KBM-7 (cell line): ENCODE data around the gene KCNA5.

ENCODE experiments used
- DNase-seq: peaks from one replicate; pipeline ENCODE4 v3.0.0-alpha.2; 2015
- in situ Hi-C: fragments of 300-500 bp; cut with MboI; formaldehyde crosslinking; loops from 2 replicates; pipeline ENCODE4 v1.14.3; 2020; ENCODE audit warnings: low sequenced_read_pairs, low pct_unique_long_range_greater_than_20kb, mixed read lengths

The KCNA5 gene

DNA sequence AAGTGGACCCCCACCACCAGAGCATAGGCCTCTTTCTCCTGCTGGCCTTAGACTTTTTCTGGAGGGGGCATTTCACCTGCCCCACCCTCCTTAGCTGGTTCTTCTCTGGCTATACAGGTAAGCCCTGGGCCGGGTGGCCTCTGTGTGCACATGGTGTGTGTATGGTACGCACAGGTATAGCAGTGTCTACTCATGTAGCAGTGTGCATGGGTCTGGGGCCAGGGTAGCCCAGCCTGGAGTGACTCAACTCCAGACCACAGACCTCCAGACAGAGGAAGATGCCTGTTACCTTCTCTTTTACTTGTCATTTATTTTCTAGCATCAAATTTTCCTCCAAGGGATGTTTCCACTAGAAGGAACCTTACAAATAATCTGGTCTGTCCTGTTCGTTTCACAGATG is 6.9 kb downstream of the KCNA5 start:
- in situ Hi-C loops: no loop called here

DNA sequence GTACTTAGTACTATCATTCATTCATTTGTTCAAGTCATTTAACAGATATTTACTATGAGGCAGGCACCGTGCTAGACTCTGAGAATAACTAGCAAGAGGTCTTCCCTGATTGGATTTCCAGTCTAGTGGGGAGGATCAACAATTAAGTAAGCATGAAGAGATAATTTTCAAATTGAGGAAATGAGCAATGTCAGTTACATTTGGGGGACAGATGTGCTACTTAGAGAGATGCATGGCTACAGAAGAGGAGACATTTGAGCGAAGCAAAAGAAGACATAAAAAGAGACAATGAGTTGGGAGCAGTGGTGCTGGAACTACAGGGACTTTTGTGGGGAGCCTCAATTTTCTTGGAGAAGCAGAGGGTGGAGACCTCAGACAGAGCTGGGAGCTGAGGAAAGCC is 7.7 kb downstream of the KCNA5 start:
- DNase-seq: no peak
- in situ Hi-C loops: no loop called here

More for the DNA sequence above, 6.9 kb downstream of the KCNA5 start:
- DNase-seq: no peak

- in situ Hi-C loops: no loop called here
- peak; percentile 8 for DNase-seq
Observed at GRCh38 chr12:5051913-5052312, 8.2 kb downstream of the KCNA5 start.

GRCh38 chr12:5052348-5052747 is 8.7 kb downstream of the KCNA5 start:
- DNase-seq: no peak
- in situ Hi-C loops: no loop called here

- DNase-seq: no peak
- in situ Hi-C loops: no loop called here
Observed at GRCh38 chr12:5059358-5059757, 15.7 kb downstream of the KCNA5 start.

DNA sequence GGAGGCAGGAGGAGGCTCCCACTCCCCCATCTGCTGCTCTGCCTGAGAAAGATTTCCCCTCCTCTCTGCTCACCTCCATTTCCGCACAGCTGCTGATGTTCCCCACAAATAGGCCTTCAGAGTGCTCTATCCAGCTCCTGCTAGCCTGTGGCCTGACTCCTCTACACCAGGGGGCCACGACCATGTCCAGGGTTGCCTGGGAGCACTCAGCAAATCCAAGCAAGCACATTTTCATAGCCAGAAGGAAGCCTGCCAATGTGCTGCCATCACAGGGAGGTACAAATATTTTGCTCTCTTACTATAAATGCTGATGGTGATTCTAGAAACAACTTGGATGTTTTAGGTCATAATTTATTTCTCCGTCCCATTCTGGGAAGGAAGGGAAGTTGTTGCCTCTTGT is 17.3 kb downstream of the KCNA5 start:
- DNase-seq: no peak
- in situ Hi-C loops: no loop called here

GRCh38 chr12:5063149-5063548 is 19.5 kb downstream of the KCNA5 start:
- in situ Hi-C loops: no loop called here
- DNase-seq: no peak

GRCh38 chr12:5064913-5065490 is 21.3 kb downstream of the KCNA5 start:
- DNase-seq: no peak
- in situ Hi-C loops: no loop called here

DNA sequence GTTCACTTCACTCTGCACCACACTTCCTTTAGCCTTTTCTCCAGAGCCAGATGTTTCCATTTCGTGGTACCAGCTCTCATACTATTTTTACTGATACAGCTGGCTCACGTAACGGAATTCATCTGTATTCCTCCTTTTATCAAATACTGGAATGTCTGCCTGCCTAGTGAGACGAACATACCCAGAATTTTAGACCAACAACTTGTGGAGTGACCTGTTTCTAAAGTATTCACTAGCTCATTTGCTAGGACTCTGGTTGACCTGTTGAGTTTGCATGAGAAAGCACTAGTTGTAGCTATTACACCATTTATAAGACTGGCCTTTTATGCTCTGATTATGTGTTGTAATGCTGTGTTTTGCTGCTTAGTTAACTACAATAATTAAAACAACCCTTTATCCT is 22.6 kb downstream of the KCNA5 start:
- DNase-seq: no peak
- in situ Hi-C loops: no loop called here

DNA sequence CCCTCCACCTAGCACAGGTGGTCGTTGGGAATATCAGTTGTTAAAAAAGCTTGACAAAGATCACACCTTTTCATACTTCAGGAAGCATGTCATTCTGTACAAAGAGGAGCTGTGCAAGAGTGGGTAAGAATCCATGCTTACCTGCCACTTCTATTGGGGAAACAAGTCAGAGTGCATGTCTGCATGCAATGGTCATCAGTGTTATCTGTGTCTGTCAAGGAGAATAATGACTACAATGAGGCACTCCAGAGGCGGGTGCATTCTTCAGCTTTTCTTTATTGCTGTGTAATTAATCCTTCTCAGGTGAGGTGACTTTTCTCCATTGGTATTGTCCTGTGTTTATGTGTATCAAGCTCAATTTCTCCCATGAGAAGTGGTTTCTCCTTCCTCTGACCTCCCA is 24.4 kb downstream of the KCNA5 start:
- no peak for DNase-seq
- in situ Hi-C loops: no loop called here

DNA sequence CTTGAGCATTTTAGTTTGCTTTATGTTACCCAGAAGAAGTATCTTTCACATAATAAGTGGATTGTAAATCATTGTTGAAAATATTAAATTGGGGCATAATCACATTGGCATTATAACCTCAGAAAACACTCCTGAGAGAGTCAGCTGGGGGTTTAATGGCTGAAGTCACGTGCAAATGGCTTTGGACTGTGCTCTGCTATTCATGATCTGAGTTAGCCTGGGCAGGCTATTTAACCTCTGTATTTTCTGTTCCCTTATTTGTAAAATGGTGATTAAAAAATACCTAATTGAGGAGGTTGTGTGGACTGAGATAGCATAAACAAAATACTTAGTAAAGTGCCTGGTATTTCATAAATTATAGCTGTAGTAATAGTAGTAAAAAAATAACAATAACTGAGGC is 24.9 kb downstream of the KCNA5 start:
- in situ Hi-C loops: no loop called here
- no peak for DNase-seq

GRCh38 chr12:5070090-5070489 is 26.4 kb downstream of the KCNA5 start:
- no peak for DNase-seq
- in situ Hi-C loops: no loop called here

DNA sequence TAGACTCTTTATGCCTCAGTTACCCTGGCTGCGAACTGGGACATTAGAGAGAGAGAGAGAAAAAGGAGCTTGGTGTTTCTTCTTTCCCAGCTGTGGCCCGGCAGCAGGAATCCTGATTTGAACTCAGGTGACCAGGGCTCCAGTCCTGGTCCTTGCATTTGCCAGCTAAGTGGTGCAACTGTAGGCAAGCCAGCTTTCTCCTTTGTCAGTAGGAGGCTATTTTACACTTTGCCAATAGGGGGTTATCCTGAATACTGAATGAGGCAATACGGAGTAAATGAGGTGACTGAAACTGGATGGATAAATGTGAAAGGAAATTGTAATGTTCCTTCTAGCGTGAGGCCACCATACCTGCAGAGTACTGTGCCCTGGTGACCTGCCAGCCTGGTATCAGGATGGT is 27.8 kb downstream of the KCNA5 start:
- no peak for DNase-seq
- in situ Hi-C loops: no loop called here

GRCh38 chr12:5072311-5072710 is 28.6 kb downstream of the KCNA5 start:
- no peak for DNase-seq
- in situ Hi-C loops: no loop called here

- no peak for DNase-seq
- in situ Hi-C loops: no loop called here
Observed at GRCh38 chr12:5073054-5073453, 29.4 kb downstream of the KCNA5 start.

- in situ Hi-C loops: no loop called here
- peak; percentile 4 for DNase-seq
Observed at GRCh38 chr12:5073853-5074252, 30.2 kb downstream of the KCNA5 start.

GRCh38 chr12:5076761-5077160 is 33.1 kb downstream of the KCNA5 start:
- no peak for DNase-seq
- in situ Hi-C loops: no loop called here

GRCh38 chr12:5078423-5078822 is 34.7 kb downstream of the KCNA5 start:
- in situ Hi-C loops: no loop called here
- DNase-seq: no peak

DNA sequence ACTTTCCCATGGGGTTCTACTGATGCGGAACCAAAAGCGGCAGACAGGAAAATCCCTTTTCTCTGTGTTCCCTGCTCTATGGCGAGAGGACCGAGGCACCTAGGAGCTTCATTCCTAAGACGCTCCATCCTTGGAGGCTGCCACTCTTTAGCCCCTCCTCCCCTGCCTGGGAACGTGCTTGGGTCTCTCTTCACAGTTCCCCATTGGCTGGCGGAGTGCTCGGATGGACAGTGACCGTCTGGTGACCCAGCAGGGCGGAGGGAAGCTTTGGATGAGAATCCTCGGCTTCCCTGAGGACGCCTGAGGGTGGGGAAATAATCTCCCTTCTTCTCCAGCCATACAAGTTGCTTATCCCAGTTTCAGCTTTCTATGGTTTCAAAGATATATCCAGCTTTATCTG is 37.3 kb downstream of the KCNA5 start:
- no peak for DNase-seq
- in situ Hi-C loops: no loop called here

DNA sequence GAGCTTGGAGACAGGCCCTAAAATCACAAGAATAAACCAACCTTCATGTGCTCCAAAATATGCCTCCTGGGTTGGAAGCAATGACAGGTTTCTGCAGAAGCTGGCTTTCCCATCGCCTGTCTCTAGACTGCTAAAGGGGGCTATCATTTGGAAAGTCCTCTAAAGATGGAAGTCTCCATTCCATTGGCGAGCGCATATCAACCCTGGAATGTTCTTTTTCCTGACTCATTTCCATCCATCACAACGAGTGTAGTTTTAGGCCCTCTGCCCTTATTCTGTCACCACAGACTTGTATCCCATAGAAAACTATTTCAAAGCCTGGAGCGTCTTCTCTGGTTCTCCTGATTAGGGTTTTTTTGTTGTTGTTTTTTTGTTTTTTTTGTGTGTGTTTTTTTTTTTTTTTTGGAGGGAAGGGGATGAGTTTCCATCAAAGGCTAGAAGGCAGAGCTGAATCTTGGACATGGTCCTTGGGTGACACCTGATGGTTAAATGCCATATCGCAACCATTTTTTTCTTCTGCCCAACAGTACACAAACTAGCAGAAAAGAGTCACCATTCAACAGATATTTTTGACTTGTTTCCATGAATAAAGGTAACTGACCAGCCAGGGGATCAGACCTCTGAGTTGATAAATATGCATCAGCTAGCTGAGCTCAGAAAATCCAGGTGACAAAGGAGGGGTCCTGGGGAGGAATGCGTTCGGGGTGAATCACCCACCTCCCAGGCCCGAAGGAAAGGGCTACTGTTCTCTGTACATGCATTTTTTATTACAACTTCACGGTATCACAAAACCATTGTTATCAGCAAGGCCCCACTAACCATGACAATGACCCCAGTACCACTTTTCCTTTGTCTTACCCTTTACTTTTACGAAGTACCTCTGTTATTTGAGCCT is 40.5 kb downstream of the KCNA5 start:
- peak; percentile 77 for DNase-seq
- in situ Hi-C loops: no loop called here

DNA sequence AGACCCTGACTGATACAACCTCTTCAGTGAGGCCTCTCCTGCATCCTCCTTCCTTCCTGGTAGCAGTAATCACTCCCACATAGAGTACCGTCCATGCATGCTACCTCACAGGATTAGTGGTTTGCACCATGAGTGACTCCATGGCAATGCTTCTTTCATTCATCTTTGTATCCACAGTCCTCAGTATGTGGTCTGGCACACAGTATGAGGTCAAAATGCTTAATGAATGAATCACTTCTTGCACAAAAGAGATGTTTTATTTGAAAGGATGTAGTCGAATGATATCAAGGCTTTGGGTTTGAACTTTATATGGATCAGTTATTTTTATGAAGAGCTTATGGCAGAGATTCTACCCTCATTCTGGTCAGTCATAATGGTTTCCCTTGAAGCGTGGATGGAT is 42.2 kb downstream of the KCNA5 start:
- no peak for DNase-seq
- in situ Hi-C loops: no loop called here
